Body of pancreas (tissue), 4 donors: ENCODE data around the gene THAP7. TPM values are rescaled to one million over a fixed set of nuclear protein-coding genes. Genes with fewer than 3 reads are reported as not detected.

Experiments
- ATAC-seq: fragments of 150-250 bp; one replicate; pipeline ENCODE4 v1.9.1; 2016
- DNase-seq, 4 donors: peaks; one replicate each; pipeline ENCODE4 v3.0.0-alpha.2; 2019
- H3K27ac ChIP-seq, 4 donors: fragments of 200-600 bp; sonication (generic); 1 replicate in 3 of 4; 2 replicates in 1 of 4; pipeline versions ENCODE4 v1.5.1 to v1.6.1; 2016 to 2019; ENCODE audit warnings: mild to moderate bottlenecking in 1 of 4, mixed read lengths in 1 of 4, moderate library complexity in 1 of 4
- H3K27me3 ChIP-seq, 2 donors: fragments of 200-600 bp; sonication (generic); one replicate each; pipeline ENCODE4 v1.6.0; 2016; ENCODE audit warnings: mild to moderate bottlenecking in 1 of 2
- H3K36me3 ChIP-seq, 2 donors: fragments of 200-600 bp; sonication (generic); replicated peaks in 1 of 2; 2 replicates each; pipeline ENCODE4 v1.5.1; 2016; ENCODE audit warnings: low read depth in 2 of 2; ENCODE audit not compliant: insufficient read depth in 1 of 2
- H3K4me1 ChIP-seq: fragments of 200-600 bp; sonication (generic); one replicate; pipeline ENCODE4 v1.6.0; 2016
- H3K4me3 ChIP-seq, 2 donors: fragments of 200-600 bp; sonication (generic); 1 replicate in 1 of 2; 2 replicates in 1 of 2; pipeline ENCODE4 v1.5.1; 2016 to 2019
- H3K9me3 ChIP-seq, 3 donors: fragments of 200-600 bp; sonication (generic); 1 replicate in 2 of 3; 2 replicates in 1 of 3; pipeline ENCODE4 v1.5.1; 2016
- CTCF ChIP-seq, 7 experiments: fragments of 450-650 bp in 4 of 7; fragments of 200-600 bp in 3 of 7; sonication (generic) in 3 of 7; IDR thresholded peaks; one replicate each; pipeline ENCODE4 v1.5.1; 2016 to 2019; ENCODE audit warnings: antibody characterized with exemption in 7 of 7
- POLR2A ChIP-seq, 3 donors: fragments of 450-650 bp; IDR thresholded peaks; one replicate each; pipeline ENCODE4 v1.6.1; 2016; ENCODE audit warnings: antibody characterized with exemption in 3 of 3, mild to moderate bottlenecking in 2 of 3
- WGBS, 2 donors: methylation state at CpG; one replicate each; pipeline ENCODE4 v1.1.5; 2017; 5-methylcytosine and 5-hydroxymethylcytosine counted together
- intact Hi-C: fragments of 100-400 bp; cut with DNase I; formaldehyde crosslinking; loops from one replicate; pipeline ENCODE4 v1.15.1; 2023
- total RNA-seq, 2 donors: library from RNA; depleted of rRNA; stranded (reverse); fragments of >200 nt; gene quantifications; one replicate each; pipeline ENCODE4 v1.1.0, GENCODE V29; 2016

Gene THAP7
- total RNA-seq, 2 donors from 2014 or later: 17.1 to 20.2 TPM

GRCh38 chr22:20965888-20966855, 35.7 kb downstream of the THAP7 start:
- H3K27me3 ChIP-seq: peaks cover 0 to 3% of the 10 kb centered on the region in 2 donors
- no peak overlapping the region for H3K4me3 ChIP-seq
- H3K27ac ChIP-seq: no peak overlapping the region
- 82% methylated on average over 12 of the region's 13 CpGs; no CpG with 5 or more reads in 1 of the 2 donors for WGBS, 2 donors
- no peaks in the 10 kb centered on the region for H3K9me3 ChIP-seq
- DNase-seq (no peak), ATAC-seq (no peak)
- intact Hi-C loops: loop anchor here (10.0 kb wide), 2 partner anchors 49 to 51 kb away; partner anchors contain the start of genes CRKL and P2RX6
- TF ChIP-seq POLR2A (IDR thresholded peaks at IDR 0.05) (no peak), CTCF (IDR thresholded peaks at IDR 0.05) (no peak)
- peaks cover 11% of the 10 kb centered on the region for H3K4me1 ChIP-seq
- H3K36me3 ChIP-seq: no peaks in the 10 kb centered on the region

- intact Hi-C loops: loop anchor here (10.0 kb wide), 2 partner anchors 50 kb away; partner anchors contain the start of genes CRKL and P2RX6
- DNase-seq: peak in 1 of 4 donors; percentile 38
- ATAC-seq: peak; percentile 54
Observed at GRCh38 chr22:20965104-20965887, 36.6 kb downstream of the THAP7 start.

GRCh38 chr22:20964799-20965103, 37.2 kb downstream of the THAP7 start:
- no peaks in the 10 kb centered on the region for H3K36me3 ChIP-seq
- no peaks in the 10 kb centered on the region for H3K9me3 ChIP-seq
- no peak for TF ChIP-seq POLR2A (IDR thresholded peaks at IDR 0.05)
- DNase-seq: no peak
- H3K27ac ChIP-seq: no peak overlapping the region
- H3K4me3 ChIP-seq: no peak overlapping the region
- peaks cover 0 to 3% of the 10 kb centered on the region in 2 donors for H3K27me3 ChIP-seq
- WGBS, 2 donors: 2 to 14% methylated on average over 4 to 28 of the region's 28 CpGs
- no peak for ATAC-seq
- intact Hi-C loops: loop anchor here (10.0 kb wide), 2 partner anchors 50 kb away; partner anchors contain the start of genes CRKL and P2RX6
- peaks cover 11% of the 10 kb centered on the region for H3K4me1 ChIP-seq

More at GRCh38 chr22:20965104-20965887, 36.6 kb downstream of the THAP7 start:
- H3K36me3 ChIP-seq: no peaks in the 10 kb centered on the region
- peaks cover 11% of the 10 kb centered on the region for H3K4me1 ChIP-seq
- WGBS, 2 donors: 6 to 16% methylated on average over 8 to 37 of the region's 65 CpGs
- no peak for TF ChIP-seq CTCF (IDR thresholded peaks at IDR 0.05)
- TF ChIP-seq POLR2A (IDR thresholded peaks at IDR 0.05): no peak
- H3K9me3 ChIP-seq: no peaks in the 10 kb centered on the region
- no peak overlapping the region for H3K4me3 ChIP-seq
- H3K27ac ChIP-seq: no peak overlapping the region
- peaks cover 0 to 3% of the 10 kb centered on the region in 2 donors for H3K27me3 ChIP-seq

- peaks cover 0 to 3% of the 10 kb centered on the region in 2 donors for H3K27me3 ChIP-seq
- 56 to 66% methylated on average over 6 of the region's 6 CpGs for WGBS, 2 donors
- H3K9me3 ChIP-seq: no peaks in the 10 kb centered on the region
- ATAC-seq (no peak), DNase-seq (no peak)
- TF ChIP-seq CTCF (IDR thresholded peaks at IDR 0.05) (no peak), POLR2A (IDR thresholded peaks at IDR 0.05) (no peak)
- no peak overlapping the region for H3K27ac ChIP-seq
- no peak overlapping the region for H3K4me3 ChIP-seq
- H3K36me3 ChIP-seq: no peaks in the 10 kb centered on the region
- peaks cover 11% of the 10 kb centered on the region for H3K4me1 ChIP-seq
- intact Hi-C loops: loop anchor here (10.0 kb wide), 2 partner anchors 49 to 51 kb away; partner anchors contain the start of genes CRKL and P2RX6
Observed at GRCh38 chr22:20964090-20964798, 37.7 kb downstream of the THAP7 start.
